ENCODE data around the gene MINDY1. TPM values are rescaled to one million over a fixed set of nuclear protein-coding genes. Genes with fewer than 3 reads are reported as not detected.

MINDY1 gene
- total RNA-seq, 1 experiment from 2014 or later: 15.8 TPM

GRCh38 chr1:151039521-151039920 lies 32.8 kb upstream of the MINDY1 start:
- BruUV-seq (replicated peaks): no TSS peak
- Histone ChIP-seq H3K27me3 (ENCODE audit: control insufficient read depth, insufficient read depth, low read length) (no peaks in the 10 kb centered on the region), H3K27ac (ENCODE audit: low read length) (no peak overlapping the region), H3K4me1 (ENCODE audit: control insufficient read depth, insufficient read depth, low read length) (no peaks in the 10 kb centered on the region), H3K36me3 (ENCODE audit: control insufficient read depth, insufficient read depth, low read length) (0 out of 2 replicates have a peak, but pooled peaks cover under 1% of the 10 kb centered on the region), H3K4me3 (ENCODE audit: low read depth in 2 of 2, low read length in 2 of 2) (no peak overlapping the region), H3K9me3 (ENCODE audit: control insufficient read depth, insufficient read depth, low read depth, low read length) (no peaks in the 10 kb centered on the region)
- DNase-seq (ENCODE audit: low read depth, low spot score) (no peak), ATAC-seq (no peak)
- intact Hi-C loops (cut with micrococcal nuclease; ENCODE audit: unreplicated experiment) (no loop called here), in situ Hi-C loops (cut with HindIII; ENCODE audit: low pct_unique_long_range_greater_than_20kb, low sequenced_read_pairs) (no loop called here)
- CTCF ChIA-PET: no interaction called here
- POLR2A ChIA-PET: no interaction called here
- no peak for TF ChIP-seq POLR2AphosphoS5 (IDR thresholded peaks at IDR 0.05; ENCODE audit: low read depth, low read length)

GRCh38 chr1:151037032-151037431 lies 30.3 kb upstream of the MINDY1 start:
- ChIA-PET CTCF (no interaction called here), POLR2A (no interaction called here)
- no peak for DNase-seq (ENCODE audit: low read depth, low spot score)
- intact Hi-C loops (cut with micrococcal nuclease; ENCODE audit: unreplicated experiment) (no loop called here), in situ Hi-C loops (cut with HindIII; ENCODE audit: low pct_unique_long_range_greater_than_20kb, low sequenced_read_pairs) (no loop called here)
- H3K4me3 ChIP-seq (ENCODE audit: low read depth in 2 of 2, low read length in 2 of 2): no peak overlapping the region
- no peaks in the 10 kb centered on the region for H3K4me1 ChIP-seq (ENCODE audit: control insufficient read depth, insufficient read depth, low read length)
- H3K9me3 ChIP-seq (ENCODE audit: control insufficient read depth, insufficient read depth, low read depth, low read length): no peaks in the 10 kb centered on the region
- no TSS peak for BruUV-seq (replicated peaks)
- no peak for TF ChIP-seq TCF7L2 (IDR thresholded peaks at IDR 0.05; ENCODE audit: low read depth, low read length)
- no peak for TF ChIP-seq POLR2AphosphoS5 (IDR thresholded peaks at IDR 0.05; ENCODE audit: low read depth, low read length)
- TF ChIP-seq REST (IDR thresholded peaks at IDR 0.05; ENCODE audit: insufficient read depth in 1 of 2, low read depth in 2 of 2, low read length in 1 of 2): no peak
- no peak overlapping the region for H3K27ac ChIP-seq (ENCODE audit: low read length)
- H3K27me3 ChIP-seq (ENCODE audit: control insufficient read depth, insufficient read depth, low read length): no peaks in the 10 kb centered on the region
- no peak for ATAC-seq
- 0 out of 2 replicates have a peak, but pooled peaks cover 2% of the 10 kb centered on the region for H3K36me3 ChIP-seq (ENCODE audit: control insufficient read depth, insufficient read depth, low read length)

GRCh38 chr1:151036356-151036755 lies 29.7 kb upstream of the MINDY1 start, which contains the start of gene BNIPL:
Gene BNIPL (plus strand): TSS chr1:151036586. CDS start chr1:151036726, 140 bp downstream.
- no TSS peak for BruUV-seq (replicated peaks)
- no peaks in the 10 kb centered on the region for H3K9me3 ChIP-seq (ENCODE audit: control insufficient read depth, insufficient read depth, low read depth, low read length)
- no peaks in the 10 kb centered on the region for H3K4me1 ChIP-seq (ENCODE audit: control insufficient read depth, insufficient read depth, low read length)
- POLR2A ChIA-PET: no interaction called here
- no peak for ATAC-seq
- no peak within 1 kb of the TSS for H3K4me3 ChIP-seq (ENCODE audit: low read depth in 2 of 2, low read length in 2 of 2)
- in situ Hi-C loops (cut with HindIII; ENCODE audit: low pct_unique_long_range_greater_than_20kb, low sequenced_read_pairs): no loop called here
- TF ChIP-seq CTCF (IDR thresholded peaks at IDR 0.05) (no peak), SIN3A (IDR thresholded peaks at IDR 0.05; ENCODE audit: borderline replicate concordance, insufficient read depth, low read depth, low read length) (no peak), TCF7L2 (IDR thresholded peaks at IDR 0.05; ENCODE audit: low read depth, low read length) (no peak), POLR2AphosphoS5 (IDR thresholded peaks at IDR 0.05; ENCODE audit: low read depth, low read length) (no peak), REST (IDR thresholded peaks at IDR 0.05; ENCODE audit: insufficient read depth in 1 of 2, low read depth in 2 of 2, low read length in 1 of 2) (no peak)
- intact Hi-C loops (cut with micrococcal nuclease; ENCODE audit: unreplicated experiment): no loop called here
- no peak for DNase-seq (ENCODE audit: low read depth, low spot score)
- H3K27me3 ChIP-seq (ENCODE audit: control insufficient read depth, insufficient read depth, low read length): no peaks in the 10 kb centered on the region
- no peak within 1 kb of the TSS for H3K27ac ChIP-seq (ENCODE audit: low read length)
- 0 out of 2 replicates have a peak, but pooled peaks cover 2% of the 10 kb centered on the region for H3K36me3 ChIP-seq (ENCODE audit: control insufficient read depth, insufficient read depth, low read length)
- CTCF ChIA-PET: no interaction called here
